Bronchial epithelial cell (primary cell): ENCODE results near the gene SMCHD1. TPM values are rescaled to one million over a fixed set of nuclear protein-coding genes. Genes with fewer than 3 reads are reported as not detected.
A peak's percentile ranks its signal among the peaks of the same experiment; 100 is the strongest.

ENCODE experiments used
- DNase-seq: peaks from one replicate; pipeline ENCODE4 v3.0.0-alpha.2; 2010; ENCODE audit warnings: low read depth
- FAIRE-seq: peaks from 2 replicates; lab custom pipeline; 2011; peaks lifted over from hg19 to GRCh38; lab: Jason Lieb, UNC
- H3K27me3 ChIP-seq: 2 replicates; pipeline ENCODE4 v1.5.1; 2011; ENCODE audit warnings: low read length; ENCODE audit not compliant: control insufficient read depth, insufficient read depth
- H3K36me3 ChIP-seq: 2 replicates; pipeline ENCODE4 v1.5.1; 2011; ENCODE audit warnings: low read length; ENCODE audit not compliant: control insufficient read depth, insufficient read depth
- H3K4me3 ChIP-seq: 2 replicates; pipeline ENCODE4 v1.5.1; 2011; ENCODE audit warnings: mild to moderate bottlenecking, low read depth, low read length, control low read depth
- total RNA-seq: library from RNA; depleted of rRNA; stranded (reverse); fragments of >200 nt; gene quantifications from 2 replicates; pipeline ENCODE4 v1.2.1, GENCODE V29; 2014
- TF ChIP-seq, protein P1 (sequence below): IDR thresholded peaks from 2 replicates; pipeline ENCODE4 v1.5.1; 2011; ENCODE audit warnings: mild to moderate bottlenecking, moderate library complexity, low read length, control low read depth, inconsistent platforms; ENCODE audit not compliant: insufficient read depth, severe bottlenecking

SMCHD1 gene
- total RNA-seq, 1 donor from 2014 or later: 45.3 TPM

DNA sequence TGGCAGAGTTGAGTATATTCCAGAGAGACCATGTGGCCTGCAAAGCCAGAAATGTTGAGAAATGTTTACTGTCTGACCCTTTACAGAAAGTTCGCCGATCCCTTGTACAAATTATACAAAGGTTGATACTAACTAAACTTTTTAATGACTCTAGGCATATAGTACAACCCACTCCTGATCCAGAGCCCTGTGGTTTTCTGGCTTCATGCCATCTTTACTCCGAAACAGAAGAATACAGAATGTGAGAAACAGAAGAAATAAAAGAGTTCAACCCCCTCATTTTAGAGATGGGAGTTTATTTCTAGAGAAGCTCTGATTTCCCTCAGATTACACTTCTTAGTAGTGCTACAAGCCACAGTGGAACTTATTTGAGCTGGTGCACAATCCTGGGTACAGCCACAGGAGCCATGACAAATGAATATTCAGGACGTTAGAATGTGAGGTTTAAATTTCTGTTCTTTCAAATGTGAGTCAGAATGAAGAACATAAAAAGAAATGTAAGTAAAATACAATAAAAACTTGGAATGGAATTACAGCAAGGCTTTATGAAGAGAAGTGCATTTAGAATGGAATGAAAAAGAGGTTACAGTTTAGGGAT, 38.0 kb upstream of the SMCHD1 start:
- Histone ChIP-seq H3K4me3 (no peak overlapping the region), H3K36me3 (peaks cover 3% of the 10 kb centered on the region), H3K27me3 (no peaks in the 10 kb centered on the region)
- FAIRE-seq: no peak
- DNase-seq: no peak
- TF ChIP-seq, protein P1, sequence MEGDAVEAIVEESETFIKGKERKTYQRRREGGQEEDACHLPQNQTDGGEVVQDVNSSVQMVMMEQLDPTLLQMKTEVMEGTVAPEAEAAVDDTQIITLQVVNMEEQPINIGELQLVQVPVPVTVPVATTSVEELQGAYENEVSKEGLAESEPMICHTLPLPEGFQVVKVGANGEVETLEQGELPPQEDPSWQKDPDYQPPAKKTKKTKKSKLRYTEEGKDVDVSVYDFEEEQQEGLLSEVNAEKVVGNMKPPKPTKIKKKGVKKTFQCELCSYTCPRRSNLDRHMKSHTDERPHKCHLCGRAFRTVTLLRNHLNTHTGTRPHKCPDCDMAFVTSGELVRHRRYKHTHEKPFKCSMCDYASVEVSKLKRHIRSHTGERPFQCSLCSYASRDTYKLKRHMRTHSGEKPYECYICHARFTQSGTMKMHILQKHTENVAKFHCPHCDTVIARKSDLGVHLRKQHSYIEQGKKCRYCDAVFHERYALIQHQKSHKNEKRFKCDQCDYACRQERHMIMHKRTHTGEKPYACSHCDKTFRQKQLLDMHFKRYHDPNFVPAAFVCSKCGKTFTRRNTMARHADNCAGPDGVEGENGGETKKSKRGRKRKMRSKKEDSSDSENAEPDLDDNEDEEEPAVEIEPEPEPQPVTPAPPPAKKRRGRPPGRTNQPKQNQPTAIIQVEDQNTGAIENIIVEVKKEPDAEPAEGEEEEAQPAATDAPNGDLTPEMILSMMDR: no peak

GRCh38 chr18:2618009-2618408, 37.5 kb upstream of the SMCHD1 start:
- TF ChIP-seq, protein P1: no peak
- DNase-seq (no peak), FAIRE-seq (no peak)
- Histone ChIP-seq H3K4me3 (no peak overlapping the region), H3K27me3 (no peaks in the 10 kb centered on the region), H3K36me3 (peaks cover 3% of the 10 kb centered on the region)

GRCh38 chr18:2625217-2625616, 30.3 kb upstream of the SMCHD1 start:
- Histone ChIP-seq H3K36me3 (no peaks in the 10 kb centered on the region), H3K27me3 (no peaks in the 10 kb centered on the region), H3K4me3 (no peak overlapping the region)
- no peak for FAIRE-seq
- TF ChIP-seq, protein P1: no peak
- no peak for DNase-seq

DNA sequence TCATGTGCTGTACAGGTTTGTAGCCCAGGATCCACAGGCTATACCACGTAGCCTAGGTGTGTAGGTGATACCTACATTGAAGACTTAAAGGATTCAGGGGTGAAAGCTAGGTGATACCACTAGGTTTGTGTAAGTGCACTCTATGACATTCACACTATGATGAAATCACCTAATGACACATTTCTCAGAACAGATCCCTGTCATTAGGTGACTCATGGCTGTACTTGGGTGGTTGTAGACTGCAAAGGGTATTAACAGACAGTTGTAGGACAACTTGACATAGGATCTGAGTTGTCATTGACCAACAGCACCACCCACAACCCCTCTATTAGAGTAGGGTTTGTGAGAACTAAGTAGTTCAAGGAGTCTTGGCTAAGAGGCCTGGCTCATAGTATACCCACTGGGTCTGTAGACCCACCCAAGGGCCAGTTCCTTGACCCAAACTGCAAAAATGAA, 27.7 kb upstream of the SMCHD1 start:
- peak; percentile 91 for DNase-seq

DNA sequence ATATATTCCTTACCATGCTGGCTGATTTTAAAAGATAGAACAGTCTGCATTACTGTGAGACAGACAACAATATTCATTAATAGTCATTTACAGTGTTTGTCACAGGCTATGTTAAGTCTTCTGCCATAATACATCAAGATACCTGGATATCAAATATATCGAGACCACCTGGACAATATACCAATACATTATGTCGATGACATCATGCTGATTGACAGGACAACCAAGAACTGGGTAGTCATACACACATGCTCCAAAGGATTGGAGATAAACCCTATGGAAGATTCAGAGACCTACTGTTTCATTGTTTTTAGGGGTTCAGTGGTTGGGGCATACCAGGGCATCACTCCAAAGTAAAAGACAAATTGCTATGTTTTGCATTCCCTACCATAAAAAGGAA, 26.5 kb upstream of the SMCHD1 start:
- Histone ChIP-seq H3K36me3 (no peaks in the 10 kb centered on the region), H3K27me3 (no peaks in the 10 kb centered on the region), H3K4me3 (no peak overlapping the region)
- DNase-seq (no peak), FAIRE-seq (no peak)
- TF ChIP-seq, protein P1: no peak

More for the DNA sequence above, 27.7 kb upstream of the SMCHD1 start:
- TF ChIP-seq, protein P1: no peak
- H3K4me3 ChIP-seq: no peak overlapping the region
- FAIRE-seq: no peak
- H3K36me3 ChIP-seq: no peaks in the 10 kb centered on the region
- no peaks in the 10 kb centered on the region for H3K27me3 ChIP-seq

- Histone ChIP-seq H3K4me3 (no peak overlapping the region), H3K27me3 (no peaks in the 10 kb centered on the region), H3K36me3 (no peaks in the 10 kb centered on the region)
- TF ChIP-seq, protein P1: no peak
- no peak for FAIRE-seq
- no peak for DNase-seq
Observed at GRCh38 chr18:2635586-2635985, 19.9 kb upstream of the SMCHD1 start.
